NCI-H748 (cell line): ENCODE measurements around the gene PTPRN2.
"Not testable (repeated sequence)": the region's sequence is repeated elsewhere in the genome, so short reads cannot be mapped to it uniquely, and the experiment has no call there.

Experiments used
- DNase-seq: peaks from one replicate; lab custom pipeline; 2025; ENCODE audit not compliant: unreplicated experiment; lab: John Stamatoyannopoulos, UW

The PTPRN2 gene

DNA sequence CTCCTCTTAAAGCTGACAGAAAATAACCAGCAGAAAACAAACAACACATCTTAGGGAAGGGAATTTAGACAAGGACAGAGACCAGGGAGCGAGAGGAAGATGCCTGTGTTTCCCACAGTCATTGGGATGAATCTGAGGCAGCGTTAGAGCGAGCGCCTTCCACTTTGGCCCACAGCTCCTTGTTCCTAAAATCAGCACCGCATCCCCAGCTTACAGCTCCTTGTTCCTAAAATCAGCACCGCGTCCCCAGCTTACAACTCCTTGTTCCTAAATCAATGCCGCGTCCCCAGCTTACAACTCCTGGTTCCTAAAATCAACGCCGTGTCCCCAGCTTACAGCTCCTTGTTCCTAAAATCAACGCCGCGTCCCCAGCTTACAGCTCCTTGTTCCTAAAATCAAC lies 593.3 kb downstream of the PTPRN2 start:
- DNase-seq, result no peak

DNA sequence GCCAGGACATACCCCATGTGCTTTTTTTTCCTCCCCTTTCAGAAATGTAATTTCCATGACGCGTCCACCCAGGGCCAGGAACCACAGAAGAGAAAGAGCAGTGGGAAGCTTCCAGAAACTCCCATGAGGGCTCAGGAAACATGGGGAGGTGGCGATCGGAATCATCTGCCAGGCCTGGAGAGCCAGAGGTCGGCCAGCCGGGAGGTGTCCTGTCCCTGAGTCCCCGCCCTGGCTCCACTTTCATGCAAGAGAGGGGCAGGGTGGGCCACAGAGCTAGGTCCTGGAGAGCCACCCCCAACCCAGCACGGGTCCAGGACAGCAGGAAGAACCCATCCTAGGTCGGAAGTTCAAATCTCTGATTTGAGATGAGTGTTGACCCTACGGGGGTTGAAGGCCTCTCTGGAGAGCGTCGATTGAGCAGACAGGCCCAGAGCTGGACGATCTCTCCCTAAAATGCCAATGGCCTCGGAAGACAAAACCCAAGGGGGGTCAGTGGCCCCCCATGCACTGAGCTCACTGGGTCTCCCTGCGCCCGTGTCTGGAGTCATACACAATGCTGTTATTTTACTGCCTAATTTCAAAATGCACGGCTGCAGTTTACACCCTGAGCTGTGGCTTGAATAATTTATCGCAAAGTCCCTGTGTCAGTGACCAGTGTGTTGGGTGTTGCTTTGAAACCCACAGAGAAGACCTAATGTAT lies 594.1 kb downstream of the PTPRN2 start:
- no peak for DNase-seq

DNA sequence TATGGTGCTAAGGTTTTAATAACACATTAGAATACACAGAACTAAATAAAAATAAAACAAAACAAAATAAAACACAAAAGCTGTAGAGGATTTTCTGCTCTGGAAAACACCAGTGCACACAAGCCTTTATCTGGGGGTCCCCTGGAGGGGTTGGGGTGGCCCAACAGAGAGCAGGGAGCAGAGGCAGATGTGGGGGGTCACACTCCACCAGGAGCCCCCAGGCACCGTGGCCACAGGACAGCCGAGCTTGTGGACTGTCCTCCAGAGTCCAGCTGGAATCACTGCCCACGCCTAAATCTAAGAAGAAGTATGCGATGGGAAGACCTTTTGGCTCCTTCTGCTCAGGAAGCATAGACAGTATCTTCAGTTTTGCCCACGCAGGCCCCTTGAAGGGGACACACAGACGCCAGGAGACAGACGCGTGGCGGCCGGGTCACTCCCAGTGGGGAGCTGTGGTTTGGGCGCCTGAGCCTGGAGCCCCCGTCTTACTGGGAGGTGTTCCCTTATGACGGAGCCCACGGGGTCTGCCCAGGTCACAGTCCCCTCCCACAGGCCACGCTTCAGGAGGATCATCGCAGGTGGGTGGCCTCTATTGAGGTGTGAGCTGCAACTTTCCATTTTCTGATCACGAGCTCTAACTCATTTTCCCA lies 595.0 kb downstream of the PTPRN2 start:
- DNase-seq, result no peak

DNA sequence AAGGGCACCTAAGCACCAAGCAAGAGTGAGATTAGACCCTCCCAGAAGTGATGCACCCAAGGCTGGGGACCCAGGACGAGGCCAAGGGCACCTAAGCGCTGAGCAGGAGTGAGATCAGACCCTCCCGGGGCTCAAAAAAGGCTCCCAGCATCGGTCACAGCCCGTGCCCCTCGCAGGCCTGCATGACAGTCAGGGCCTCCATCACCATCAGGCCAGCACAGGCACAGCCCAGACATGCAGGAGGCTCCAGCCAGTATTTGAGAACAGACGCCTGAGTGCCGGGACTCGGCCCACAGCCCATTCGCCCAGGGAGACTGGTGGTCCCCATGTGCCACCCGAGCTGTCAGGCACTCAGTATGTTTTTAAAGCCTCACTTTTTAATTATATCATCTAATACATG lies 595.9 kb downstream of the PTPRN2 start:
- no peak for DNase-seq

DNA sequence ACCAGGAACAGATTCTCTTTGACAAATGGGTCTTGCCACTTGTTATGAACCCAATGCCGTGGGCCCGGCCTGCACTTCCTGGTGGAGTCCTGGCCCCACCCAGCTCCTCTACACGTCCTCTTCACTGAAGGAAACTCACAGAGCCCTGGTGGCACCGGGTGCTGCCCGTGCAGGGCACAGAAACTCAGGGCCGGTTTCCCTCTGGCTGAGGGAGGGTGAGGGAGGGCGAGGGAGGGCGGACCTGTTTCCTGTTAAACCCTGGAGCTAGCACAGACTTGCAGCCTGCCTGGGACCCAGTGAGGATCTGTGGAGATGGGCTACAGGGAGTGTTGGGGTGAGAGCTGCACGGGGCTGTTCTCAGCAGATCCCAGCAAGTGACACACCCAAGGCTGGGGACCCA lies 596.3 kb downstream of the PTPRN2 start:
- DNase-seq, result no peak

DNA sequence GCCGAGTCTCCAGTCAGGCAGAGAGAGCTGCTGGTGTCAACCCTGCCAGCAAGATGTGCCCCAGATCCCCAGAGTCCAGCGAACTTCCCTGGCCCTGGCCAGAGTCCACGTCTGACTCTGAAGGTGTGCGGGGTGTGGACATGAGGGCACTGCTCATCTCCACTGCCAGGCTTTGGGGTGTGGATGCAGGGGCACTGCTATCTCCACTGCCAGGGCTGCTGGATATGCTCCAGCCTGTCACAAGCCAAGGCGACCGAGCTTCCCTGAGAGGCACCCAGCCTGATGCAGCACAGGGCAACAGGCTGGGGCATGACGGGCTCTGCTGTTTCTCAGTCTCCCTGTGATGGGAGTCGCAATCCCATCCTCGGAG lies 596.8 kb downstream of the PTPRN2 start:
- no peak for DNase-seq

DNA sequence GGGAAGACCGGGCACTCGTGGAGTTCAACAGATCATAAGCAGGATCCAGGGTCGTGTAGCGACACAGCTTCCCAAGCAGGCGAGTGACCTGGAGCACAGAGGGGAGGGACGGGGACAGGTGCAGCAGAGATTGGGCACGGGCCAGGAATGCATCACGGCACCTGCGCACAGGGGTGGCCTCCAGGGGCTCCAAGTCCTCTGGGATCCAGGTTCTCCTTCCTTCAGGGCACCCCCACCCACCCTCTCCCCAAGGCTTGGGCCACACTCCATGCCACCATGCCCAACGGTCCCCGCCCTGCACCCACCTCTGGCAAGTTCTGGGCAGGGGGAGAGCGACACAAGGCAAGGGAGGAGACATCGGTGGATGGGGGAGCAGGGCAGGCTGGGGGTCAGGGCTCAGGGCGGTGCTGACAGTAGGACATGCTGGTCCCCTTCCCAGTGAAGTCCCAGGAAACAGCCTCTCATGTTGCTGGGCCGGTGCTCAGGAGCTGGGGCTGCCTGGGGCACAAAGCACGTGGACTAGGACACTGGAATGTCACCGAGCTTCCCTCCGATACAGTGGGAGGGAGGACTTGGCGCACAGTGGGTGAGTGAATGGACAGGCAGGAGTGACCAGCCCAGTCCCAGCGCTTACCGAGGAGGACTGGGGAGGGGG lies 597.3 kb downstream of the PTPRN2 start:
- no peak for DNase-seq

DNA sequence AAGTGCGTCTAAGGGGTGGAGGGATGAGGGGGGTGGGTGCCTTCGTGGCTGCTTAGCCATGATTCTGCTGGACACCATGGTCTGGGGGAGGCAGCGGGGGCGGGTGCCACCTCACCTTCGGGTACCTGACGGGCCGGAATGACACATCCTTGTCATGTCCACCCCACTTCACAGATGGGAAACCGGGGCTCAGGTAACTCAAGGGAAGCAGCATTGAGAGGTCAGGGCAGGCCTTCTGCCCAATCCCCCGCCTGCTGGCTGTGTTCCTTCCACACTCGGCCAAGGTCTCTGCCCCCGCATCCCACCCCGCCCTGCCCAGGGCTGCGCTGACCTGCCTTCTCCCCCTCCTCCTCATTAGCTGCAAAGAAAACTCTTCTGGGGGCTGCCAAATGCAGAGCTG lies 598.0 kb downstream of the PTPRN2 start:
- DNase-seq, result no peak

DNA sequence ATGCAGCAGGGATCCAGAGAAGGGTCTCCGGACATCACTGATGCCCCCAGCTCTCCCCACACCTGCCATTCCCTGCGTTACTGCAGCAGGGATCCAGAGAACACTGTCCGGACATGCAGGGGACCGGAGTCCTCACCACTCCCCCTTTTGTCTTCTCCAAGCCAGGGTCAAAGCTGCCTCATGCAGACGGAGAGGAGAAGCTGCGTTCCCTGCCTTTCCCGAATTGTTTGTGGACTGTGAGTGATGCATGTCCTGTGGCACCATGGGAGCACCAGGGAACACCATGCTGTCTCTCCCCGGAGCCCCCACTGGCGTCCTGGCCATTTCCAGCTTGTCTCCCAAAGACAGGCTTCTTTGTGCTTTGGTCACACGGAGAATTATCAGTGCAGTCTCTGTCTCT lies 599.7 kb downstream of the PTPRN2 start:
- DNase-seq, result no peak

DNA sequence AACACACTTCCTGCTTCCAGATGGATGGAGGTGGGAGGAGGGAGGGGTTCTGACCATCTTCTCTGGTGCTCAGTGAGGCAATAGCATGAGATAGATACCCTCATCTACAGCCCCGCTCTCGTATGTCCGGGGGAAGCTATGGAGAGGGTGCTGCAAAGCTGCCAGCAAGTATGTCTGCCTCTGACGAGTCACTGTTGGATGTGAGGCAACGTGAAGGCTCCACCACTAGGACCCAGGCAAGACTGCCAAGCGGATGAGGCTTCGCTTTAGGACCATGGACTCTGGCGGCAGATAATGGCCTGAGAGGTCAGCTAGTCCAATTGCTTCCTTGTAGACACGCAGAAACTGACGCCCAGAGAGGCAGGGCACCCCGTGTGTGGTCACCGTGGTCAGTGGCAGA lies 601.6 kb downstream of the PTPRN2 start:
- no peak for DNase-seq

DNA sequence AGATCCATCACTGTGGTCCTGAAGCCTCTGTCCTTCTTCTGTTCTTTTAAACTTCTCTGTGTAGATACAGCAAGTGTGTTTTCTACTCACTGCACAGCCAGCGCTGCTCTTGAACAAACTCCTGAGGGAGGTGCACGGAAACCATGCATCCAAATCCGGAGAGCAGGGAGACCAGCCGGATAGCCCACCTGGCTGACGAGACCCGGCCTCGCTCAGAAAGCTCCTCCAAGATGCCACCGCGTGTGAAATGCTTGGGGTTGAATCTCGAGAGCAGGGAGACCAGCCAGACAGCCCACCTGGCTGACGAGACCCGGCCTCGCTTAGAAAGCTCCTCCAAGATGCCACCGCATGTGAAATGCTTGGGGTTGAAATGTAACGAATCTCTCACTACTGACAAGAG lies 602.0 kb downstream of the PTPRN2 start:
- no peak for DNase-seq

DNA sequence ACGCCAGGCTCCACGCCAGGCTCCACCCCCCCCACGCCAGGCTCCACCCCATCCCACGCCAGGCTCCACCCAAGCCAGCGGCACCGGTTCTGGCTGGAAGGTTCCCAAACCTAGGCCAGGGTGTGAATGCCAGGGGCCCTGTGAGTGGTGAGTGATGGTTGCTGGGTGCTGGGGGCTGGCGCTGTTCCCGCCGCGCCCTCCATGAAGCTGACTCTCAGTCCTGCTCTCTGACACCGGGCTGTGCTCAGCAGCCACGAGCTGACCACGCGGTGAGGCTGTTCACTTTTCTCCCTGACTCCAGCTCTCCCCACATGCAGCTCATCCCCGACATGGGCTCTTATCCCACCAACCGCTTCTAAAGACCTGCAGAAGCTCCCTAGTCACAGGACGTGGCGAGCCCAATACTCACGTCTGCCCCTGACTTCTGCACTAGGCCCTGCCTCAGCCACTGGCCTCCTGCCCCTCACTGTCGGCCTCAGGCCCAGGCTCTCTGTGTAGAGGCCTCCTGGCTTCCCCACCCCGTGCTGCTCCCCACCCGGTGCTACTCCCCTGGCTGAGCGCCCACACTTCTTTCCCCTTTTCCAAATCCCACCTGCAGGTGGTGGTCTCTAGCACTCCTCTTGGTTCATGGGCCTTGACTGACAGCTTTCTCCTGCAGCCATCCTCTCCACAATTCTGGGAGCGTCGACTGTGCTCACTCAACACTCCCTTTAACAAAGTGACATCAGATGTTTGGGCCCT lies 603.0 kb downstream of the PTPRN2 start:
- DNase-seq, result no peak

DNA sequence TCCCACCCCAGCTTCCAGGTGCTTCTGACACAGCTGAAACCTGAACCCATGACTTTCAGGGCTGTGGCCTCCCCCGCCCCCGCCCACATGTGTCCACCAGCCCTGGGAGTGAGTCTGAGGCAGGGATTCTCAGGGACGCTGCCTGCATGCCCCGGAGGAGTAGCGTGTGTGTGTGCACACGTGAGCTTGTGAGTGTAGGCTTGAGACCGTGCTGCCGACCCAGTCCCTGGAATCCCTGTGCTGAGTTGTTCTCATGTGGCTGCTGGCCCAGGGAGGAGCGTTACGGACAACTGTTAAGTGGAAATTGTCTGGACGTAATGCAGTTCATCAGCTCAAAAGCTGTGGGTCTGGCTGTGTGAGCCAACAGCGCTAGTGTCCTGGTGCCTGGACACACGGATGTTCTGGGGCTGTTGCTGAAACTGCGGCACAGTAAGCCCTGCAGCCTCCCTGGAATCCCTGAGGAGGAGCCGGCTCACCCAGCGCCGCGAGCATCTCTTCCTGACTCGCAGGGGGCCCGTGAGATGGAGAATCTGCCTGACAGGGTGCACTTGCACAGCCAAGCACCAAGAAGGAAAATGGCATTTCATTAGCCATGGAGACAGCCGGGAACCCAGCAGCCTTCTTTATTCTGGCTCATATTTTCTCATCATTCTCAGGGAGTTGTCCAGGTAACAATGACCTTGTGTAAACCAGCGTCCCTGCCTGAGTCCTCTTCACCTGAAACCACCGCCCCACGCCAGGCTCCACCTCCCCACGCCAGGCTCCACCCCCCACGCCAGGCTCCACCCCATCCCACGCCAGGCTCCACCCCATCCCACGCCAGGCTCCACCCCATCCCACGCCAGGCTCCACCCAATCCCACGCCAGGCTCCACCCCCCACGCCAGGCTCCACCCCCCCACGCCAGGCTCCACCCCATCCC lies 603.9 kb downstream of the PTPRN2 start:
- no peak for DNase-seq

DNA sequence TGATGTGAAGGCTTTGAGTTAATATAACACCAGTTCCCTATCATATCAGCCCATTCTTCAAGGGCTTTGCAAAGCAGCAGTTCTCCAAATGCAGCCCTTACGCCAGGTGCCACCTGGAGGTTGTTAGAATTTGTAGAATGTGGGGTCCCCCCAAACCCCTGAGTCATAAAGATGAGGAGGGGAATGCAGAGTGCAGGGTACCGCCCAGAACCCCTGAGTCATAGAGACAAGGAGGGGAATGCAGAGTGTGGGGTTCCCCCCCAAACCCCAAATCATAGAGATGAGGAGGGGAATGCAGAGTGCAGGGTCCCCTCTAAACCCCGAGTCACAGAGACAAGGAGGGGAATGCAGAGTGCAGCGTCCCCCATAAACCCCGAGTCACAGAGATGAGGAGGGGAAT lies 605.8 kb downstream of the PTPRN2 start:
- no peak for DNase-seq

DNA sequence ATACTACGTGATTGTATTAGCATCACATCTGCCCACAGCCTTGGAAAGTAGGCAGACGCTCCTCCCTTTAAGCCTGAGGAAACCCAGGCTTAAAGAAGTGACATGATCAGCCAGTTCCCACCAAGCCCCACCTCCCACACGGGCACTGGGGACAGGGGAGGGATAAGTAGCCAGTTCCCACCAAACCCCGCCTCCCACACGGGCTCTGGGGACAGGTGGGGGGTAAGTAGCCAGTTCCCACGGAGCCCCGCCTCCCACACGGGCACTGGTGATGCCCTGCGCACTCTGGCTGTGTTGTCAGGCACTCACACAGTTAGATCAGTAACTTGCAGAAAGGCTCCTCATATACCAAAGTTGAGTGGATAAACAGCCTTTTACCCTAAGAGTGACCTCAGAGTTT lies 606.8 kb downstream of the PTPRN2 start:
- DNase-seq, result no peak

DNA sequence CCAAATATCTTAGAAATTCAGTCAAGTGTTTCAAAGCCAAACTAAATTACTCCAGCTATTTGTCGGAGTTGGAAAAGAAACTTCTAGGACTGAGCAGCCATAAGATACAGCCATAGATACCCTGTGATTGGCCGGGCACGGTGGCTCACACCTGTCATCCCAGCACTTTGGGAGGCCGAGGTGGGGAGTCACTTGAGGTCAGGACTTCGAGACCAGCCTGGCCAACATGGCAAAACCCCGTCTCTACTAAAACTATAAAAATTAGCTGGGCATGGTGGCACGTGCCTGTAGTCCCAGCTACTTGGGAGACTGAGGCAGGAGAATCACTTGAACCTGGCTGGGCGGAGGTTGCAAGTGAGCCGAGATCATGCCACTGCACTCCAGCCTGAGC lies 607.3 kb downstream of the PTPRN2 start:
- not testable (repeated sequence) for DNase-seq

DNA sequence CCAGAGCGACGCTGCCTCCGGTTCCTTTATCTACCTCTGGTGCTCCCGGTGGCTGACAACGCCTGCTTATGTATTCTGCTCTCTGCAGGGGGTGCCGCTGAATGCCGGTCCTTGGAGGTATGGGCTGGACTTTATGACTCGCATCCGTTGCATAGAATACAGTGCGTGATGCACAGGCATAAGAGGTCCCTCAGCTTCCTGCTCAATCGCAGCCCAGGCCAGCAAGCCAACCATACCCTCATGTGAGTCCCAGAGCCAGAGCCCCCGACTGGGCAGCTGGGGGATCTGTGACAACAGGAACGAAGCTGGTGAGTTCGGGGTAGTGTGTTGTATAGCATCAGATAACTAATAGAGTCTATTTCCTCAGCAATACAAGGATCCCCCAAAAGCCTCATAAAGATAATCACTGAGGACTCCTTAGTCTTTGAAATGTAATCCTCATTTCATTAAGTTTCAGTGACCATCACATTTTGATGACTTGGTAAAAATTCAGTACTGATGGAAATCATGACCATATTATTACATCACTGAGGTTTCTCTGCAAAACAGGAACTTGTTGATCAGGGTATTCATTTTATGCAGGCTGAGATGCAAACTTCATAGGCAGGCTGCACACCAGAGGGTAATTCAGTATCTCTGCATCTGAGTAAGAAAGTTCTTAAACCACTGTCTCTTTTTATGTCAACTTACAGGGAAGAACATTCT lies 607.8 kb downstream of the PTPRN2 start:
- DNase-seq, result no peak

DNA sequence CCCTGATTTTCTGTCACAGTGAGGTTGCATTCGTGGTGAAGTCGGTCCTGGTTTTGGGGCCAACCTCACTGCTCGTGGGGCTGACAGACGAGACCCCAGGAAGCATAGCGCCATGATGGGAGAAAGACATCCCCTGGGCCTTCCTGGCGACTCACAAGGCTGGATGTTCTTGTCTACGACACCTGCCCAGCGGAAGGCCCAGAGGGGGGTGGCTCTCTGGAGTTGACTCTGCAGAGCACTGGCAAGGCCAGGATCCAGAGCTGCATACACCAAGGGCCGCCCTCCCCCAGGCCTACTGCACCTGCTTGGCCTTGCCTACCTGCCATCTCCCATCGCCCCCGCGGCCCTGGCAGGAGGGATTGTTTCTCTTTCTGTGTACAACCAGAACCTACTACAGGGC lies 608.9 kb downstream of the PTPRN2 start:
- DNase-seq, result no peak

DNA sequence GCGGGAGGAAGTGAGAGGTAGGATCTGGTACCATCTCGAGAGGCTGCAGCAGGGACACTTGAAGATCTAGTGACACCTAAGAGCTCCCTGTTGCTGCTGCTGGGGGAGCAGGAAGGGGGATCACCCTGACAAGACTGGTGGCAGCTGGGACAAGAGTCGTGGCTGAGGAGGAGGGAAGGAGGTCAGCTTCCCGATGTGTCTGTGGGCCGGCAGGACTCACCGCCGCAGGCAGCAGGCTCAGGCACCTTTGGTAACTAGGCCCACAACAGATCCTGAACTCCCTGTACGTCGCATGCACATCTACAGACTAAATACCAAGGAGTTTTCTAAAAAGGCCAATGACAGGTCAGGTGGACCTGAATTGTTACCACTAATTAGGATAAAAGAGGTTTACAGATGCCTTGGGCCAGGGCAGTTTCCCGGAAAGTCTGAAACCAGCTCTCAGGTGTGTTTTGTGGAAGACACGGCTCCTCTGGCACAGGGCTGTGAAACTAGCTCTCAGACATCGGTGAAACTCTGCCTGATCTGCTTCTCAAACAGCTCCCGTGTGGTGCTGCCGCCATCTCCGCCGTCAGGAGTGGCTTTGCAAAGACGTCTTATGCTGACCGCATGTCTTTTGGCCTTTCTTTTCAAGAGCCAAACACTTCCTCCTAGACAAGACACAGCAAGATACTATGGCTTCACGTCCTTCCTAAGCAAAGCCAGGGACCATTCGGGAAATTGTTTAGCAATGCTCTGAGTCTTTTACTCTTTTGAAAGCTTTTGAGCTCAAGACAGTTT lies 609.7 kb downstream of the PTPRN2 start:
- no peak for DNase-seq
